GM23338 (cell line): ENCODE data around the gene AP1S3. TPM values are rescaled to one million over a fixed set of nuclear protein-coding genes. Genes with fewer than 3 reads are reported as not detected.

Experiments used
- ATAC-seq: fragments of 200-7000 bp; cut with Tn5 transposase; 3 replicates; pipeline ENCODE4 v1.9.1; 2020
- DNase-seq: peaks from one replicate; pipeline ENCODE4 v3.0.0-alpha.2; 2015; ENCODE audit warnings: low spot score
- H2AFZ ChIP-seq: fragments of 200-600 bp; sonication (generic); 2 replicates; pipeline ENCODE4 v1.8.0; 2016; ENCODE audit warnings: antibody characterized with exemption, mild to moderate bottlenecking, moderate library complexity
- H3F3A ChIP-seq: fragments of 200-600 bp; sonication (generic); replicated peaks from 2 replicates; pipeline ENCODE4 v1.8.0; 2017; ENCODE audit warnings: antibody characterized with exemption, mixed run types, low read depth
- H3K27ac ChIP-seq: fragments of 200-600 bp; sonication (generic); 2 replicates; pipeline ENCODE4 v1.6.1; 2016; ENCODE audit warnings: low read depth
- H3K27me3 ChIP-seq: fragments of 200-600 bp; sonication (generic); 2 replicates; pipeline ENCODE4 v1.8.0; 2016; ENCODE audit warnings: mild to moderate bottlenecking, mixed run types, moderate library complexity; ENCODE audit not compliant: insufficient read depth
- H3K36me3 ChIP-seq: fragments of 200-600 bp; sonication (generic); 2 replicates; pipeline ENCODE4 v1.8.0; 2016; ENCODE audit warnings: mild to moderate bottlenecking; ENCODE audit not compliant: insufficient read depth
- H3K4me1 ChIP-seq: fragments of 200-600 bp; sonication (generic); 2 replicates; pipeline ENCODE4 v1.8.0; 2016; ENCODE audit warnings: mild to moderate bottlenecking, moderate library complexity; ENCODE audit not compliant: insufficient read depth
- H3K4me2 ChIP-seq: fragments of 200-600 bp; sonication (generic); 2 replicates; pipeline ENCODE4 v1.7.1; 2017; ENCODE audit warnings: mixed run types
- H3K4me3 ChIP-seq: fragments of 200-600 bp; sonication (generic); 2 replicates; pipeline ENCODE4 v1.6.1; 2016; ENCODE audit warnings: mixed run types
- H3K79me2 ChIP-seq: fragments of 200-600 bp; sonication (generic); replicated peaks from 2 replicates; pipeline ENCODE4 v1.8.0; 2017; ENCODE audit warnings: mild to moderate bottlenecking; ENCODE audit not compliant: insufficient read depth
- H3K9me2 ChIP-seq: fragments of 200-600 bp; sonication (generic); 2 replicates; pipeline ENCODE4 v1.8.0; 2017; ENCODE audit not compliant: insufficient read depth
- H4K20me1 ChIP-seq: fragments of 200-600 bp; sonication (generic); replicated peaks from 2 replicates; pipeline ENCODE4 v1.8.0; 2017; ENCODE audit warnings: mild to moderate bottlenecking; ENCODE audit not compliant: insufficient read depth
- H3K27ac Mint-ChIP-seq: 2 replicates; pipeline ENCODE4 v1.8.0; 2020; ENCODE audit warnings: inconsistent platforms, mild to moderate bottlenecking, moderate library complexity, mixed read lengths
- H3K27me3 Mint-ChIP-seq: 3 replicates; pipeline ENCODE4 v1.8.0; 2022; ENCODE audit warnings: low read depth, mild to moderate bottlenecking, moderate library complexity, mixed read lengths, inconsistent platforms; ENCODE audit not compliant: insufficient read depth, poor library complexity
- H3K36me3 Mint-ChIP-seq: 3 replicates; pipeline ENCODE4 v1.8.0; 2021; ENCODE audit warnings: low read depth, mild to moderate bottlenecking, inconsistent platforms, moderate library complexity, mixed read lengths
- H3K4me1 Mint-ChIP-seq: 3 replicates; pipeline ENCODE4 v1.8.0; 2020; ENCODE audit warnings: mild to moderate bottlenecking, inconsistent platforms, mixed read lengths
- H3K4me3 Mint-ChIP-seq: 3 replicates; pipeline ENCODE4 v1.8.0; 2021; ENCODE audit warnings: moderate library complexity, mild to moderate bottlenecking, inconsistent platforms, mixed read lengths
- H3K9me3 Mint-ChIP-seq: 3 replicates; pipeline ENCODE4 v1.8.0; 2020; ENCODE audit warnings: moderate library complexity, mild to moderate bottlenecking, inconsistent platforms, mixed read lengths
- EZH2 ChIP-seq: fragments of 200-600 bp; sonication (generic); IDR thresholded peaks from one replicate; pipeline ENCODE4 v1.8.0; 2017; ENCODE audit warnings: antibody characterized with exemption, mild to moderate bottlenecking, low read depth; ENCODE audit not compliant: unreplicated experiment
- EZH2phosphoT487 ChIP-seq: fragments of 200-600 bp; sonication (generic); IDR thresholded peaks from one replicate; pipeline ENCODE4 v1.8.1; 2018; ENCODE audit warnings: antibody characterized with exemption; ENCODE audit not compliant: unreplicated experiment
- NANOG ChIP-seq: IDR thresholded peaks from 2 replicates; pipeline ENCODE4 v1.6.1; 2016; ENCODE audit warnings: antibody characterized with exemption, borderline replicate concordance
- POLR2AphosphoS5 ChIP-seq: IDR thresholded peaks from 2 replicates; pipeline ENCODE4 v1.6.1; 2016; ENCODE audit warnings: antibody characterized with exemption, low read depth
- polyA plus RNA-seq: library from polyadenylated mRNA; unstranded; fragments of >200 nt; fragmentation: Nextera tagmentation; extraction: Ambion mirVana; gene quantifications from 2 replicates; pipeline ENCODE4 v1.2.1, GENCODE V29; 2016
- total RNA-seq: library from RNA; depleted of rRNA; stranded (reverse); fragments of >200 nt; shearing (Covaris generic); gene quantifications from 2 replicates; pipeline ENCODE4 v1.2.3, GENCODE V29; 2014
- TF ChIP-seq, protein P1 (sequence below): IDR thresholded peaks from one replicate; pipeline ENCODE4 v1.6.1; 2018; ENCODE audit warnings: antibody characterized with exemption; ENCODE audit not compliant: unreplicated experiment
- TF ChIP-seq, protein P2 (sequence below): fragments of 250-450 bp; sonication (Bioruptor Pico); IDR thresholded peaks from 2 replicates; pipeline ENCODE4 v1.5.0; 2020; ENCODE audit warnings: mild to moderate bottlenecking, moderate library complexity

Gene AP1S3
- total and polyA plus RNA-seq, 2 experiments from 2014 or later: 8.8 to 25.5 TPM

DNA sequence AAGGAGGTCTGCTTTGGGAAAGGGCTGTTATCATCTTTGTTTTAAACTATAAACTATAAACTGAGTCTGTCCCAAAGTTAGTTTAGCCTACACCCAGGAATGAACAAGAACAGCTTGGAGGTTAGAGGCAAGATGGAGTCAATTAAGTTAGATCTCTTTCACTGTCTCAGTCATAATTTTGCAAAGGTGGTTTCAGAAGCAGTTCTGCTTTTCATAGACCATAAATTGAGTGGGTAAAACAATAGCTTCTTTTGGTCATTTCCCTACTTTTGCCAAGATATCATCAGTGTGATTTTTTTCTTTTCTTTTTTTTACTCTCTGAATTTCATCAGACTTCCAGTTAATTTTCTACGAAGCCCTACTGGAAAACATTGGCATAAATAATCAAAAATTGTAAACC is 117.0 kb downstream of the AP1S3 start:
- no peaks in the 10 kb centered on the region for H3K27me3 ChIP-seq
- no peak overlapping the region for H3K4me2 ChIP-seq
- H3K4me1 ChIP-seq: peaks cover 13% of the 10 kb centered on the region
- peaks cover 35% of the 10 kb centered on the region for H3K36me3 Mint-ChIP-seq
- no peak for TF ChIP-seq NANOG
- no peak for TF ChIP-seq EZH2
- TF ChIP-seq, protein P1, sequence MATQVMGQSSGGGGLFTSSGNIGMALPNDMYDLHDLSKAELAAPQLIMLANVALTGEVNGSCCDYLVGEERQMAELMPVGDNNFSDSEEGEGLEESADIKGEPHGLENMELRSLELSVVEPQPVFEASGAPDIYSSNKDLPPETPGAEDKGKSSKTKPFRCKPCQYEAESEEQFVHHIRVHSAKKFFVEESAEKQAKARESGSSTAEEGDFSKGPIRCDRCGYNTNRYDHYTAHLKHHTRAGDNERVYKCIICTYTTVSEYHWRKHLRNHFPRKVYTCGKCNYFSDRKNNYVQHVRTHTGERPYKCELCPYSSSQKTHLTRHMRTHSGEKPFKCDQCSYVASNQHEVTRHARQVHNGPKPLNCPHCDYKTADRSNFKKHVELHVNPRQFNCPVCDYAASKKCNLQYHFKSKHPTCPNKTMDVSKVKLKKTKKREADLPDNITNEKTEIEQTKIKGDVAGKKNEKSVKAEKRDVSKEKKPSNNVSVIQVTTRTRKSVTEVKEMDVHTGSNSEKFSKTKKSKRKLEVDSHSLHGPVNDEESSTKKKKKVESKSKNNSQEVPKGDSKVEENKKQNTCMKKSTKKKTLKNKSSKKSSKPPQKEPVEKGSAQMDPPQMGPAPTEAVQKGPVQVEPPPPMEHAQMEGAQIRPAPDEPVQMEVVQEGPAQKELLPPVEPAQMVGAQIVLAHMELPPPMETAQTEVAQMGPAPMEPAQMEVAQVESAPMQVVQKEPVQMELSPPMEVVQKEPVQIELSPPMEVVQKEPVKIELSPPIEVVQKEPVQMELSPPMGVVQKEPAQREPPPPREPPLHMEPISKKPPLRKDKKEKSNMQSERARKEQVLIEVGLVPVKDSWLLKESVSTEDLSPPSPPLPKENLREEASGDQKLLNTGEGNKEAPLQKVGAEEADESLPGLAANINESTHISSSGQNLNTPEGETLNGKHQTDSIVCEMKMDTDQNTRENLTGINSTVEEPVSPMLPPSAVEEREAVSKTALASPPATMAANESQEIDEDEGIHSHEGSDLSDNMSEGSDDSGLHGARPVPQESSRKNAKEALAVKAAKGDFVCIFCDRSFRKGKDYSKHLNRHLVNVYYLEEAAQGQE: no peak
- TF ChIP-seq, protein P2, sequence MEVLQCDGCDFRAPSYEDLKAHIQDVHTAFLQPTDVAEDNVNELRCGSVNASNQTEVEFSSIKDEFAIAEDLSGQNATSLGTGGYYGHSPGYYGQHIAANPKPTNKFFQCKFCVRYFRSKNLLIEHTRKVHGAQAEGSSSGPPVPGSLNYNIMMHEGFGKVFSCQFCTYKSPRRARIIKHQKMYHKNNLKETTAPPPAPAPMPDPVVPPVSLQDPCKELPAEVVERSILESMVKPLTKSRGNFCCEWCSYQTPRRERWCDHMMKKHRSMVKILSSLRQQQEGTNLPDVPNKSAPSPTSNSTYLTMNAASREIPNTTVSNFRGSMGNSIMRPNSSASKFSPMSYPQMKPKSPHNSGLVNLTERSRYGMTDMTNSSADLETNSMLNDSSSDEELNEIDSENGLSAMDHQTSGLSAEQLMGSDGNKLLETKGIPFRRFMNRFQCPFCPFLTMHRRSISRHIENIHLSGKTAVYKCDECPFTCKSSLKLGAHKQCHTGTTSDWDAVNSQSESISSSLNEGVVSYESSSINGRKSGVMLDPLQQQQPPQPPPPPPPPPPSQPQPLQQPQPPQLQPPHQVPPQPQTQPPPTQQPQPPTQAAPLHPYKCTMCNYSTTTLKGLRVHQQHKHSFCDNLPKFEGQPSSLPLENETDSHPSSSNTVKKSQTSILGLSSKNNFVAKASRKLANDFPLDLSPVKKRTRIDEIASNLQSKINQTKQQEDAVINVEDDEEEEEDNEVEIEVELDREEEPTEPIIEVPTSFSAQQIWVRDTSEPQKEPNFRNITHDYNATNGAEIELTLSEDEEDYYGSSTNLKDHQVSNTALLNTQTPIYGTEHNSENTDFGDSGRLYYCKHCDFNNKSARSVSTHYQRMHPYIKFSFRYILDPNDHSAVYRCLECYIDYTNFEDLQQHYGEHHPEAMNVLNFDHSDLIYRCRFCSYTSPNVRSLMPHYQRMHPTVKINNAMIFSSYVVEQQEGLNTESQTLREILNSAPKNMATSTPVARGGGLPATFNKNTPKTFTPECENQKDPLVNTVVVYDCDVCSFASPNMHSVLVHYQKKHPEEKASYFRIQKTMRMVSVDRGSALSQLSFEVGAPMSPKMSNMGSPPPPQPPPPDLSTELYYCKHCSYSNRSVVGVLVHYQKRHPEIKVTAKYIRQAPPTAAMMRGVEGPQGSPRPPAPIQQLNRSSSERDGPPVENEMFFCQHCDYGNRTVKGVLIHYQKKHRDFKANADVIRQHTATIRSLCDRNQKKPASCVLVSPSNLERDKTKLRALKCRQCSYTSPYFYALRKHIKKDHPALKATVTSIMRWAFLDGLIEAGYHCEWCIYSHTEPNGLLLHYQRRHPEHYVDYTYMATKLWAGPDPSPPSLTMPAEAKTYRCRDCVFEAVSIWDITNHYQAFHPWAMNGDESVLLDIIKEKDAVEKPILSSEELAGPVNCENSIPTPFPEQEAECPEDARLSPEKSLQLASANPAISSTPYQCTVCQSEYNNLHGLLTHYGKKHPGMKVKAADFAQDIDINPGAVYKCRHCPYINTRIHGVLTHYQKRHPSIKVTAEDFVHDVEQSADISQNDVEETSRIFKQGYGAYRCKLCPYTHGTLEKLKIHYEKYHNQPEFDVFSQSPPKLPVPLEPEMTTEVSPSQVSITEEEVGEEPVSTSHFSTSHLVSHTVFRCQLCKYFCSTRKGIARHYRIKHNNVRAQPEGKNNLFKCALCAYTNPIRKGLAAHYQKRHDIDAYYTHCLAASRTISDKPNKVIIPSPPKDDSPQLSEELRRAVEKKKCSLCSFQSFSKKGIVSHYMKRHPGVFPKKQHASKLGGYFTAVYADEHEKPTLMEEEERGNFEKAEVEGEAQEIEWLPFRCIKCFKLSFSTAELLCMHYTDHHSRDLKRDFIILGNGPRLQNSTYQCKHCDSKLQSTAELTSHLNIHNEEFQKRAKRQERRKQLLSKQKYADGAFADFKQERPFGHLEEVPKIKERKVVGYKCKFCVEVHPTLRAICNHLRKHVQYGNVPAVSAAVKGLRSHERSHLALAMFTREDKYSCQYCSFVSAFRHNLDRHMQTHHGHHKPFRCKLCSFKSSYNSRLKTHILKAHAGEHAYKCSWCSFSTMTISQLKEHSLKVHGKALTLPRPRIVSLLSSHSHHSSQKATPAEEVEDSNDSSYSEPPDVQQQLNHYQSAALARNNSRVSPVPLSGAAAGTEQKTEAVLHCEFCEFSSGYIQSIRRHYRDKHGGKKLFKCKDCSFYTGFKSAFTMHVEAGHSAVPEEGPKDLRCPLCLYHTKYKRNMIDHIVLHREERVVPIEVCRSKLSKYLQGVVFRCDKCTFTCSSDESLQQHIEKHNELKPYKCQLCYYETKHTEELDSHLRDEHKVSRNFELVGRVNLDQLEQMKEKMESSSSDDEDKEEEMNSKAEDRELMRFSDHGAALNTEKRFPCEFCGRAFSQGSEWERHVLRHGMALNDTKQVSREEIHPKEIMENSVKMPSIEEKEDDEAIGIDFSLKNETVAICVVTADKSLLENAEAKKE (CRISPR knock-in tag): no peak
- no peak for TF ChIP-seq POLR2AphosphoS5
- no peak for TF ChIP-seq EZH2phosphoT487
- peaks cover 25% of the 10 kb centered on the region for H3K4me1 Mint-ChIP-seq
- ATAC-seq (no peak), DNase-seq (no peak)
- H3K27me3 Mint-ChIP-seq: peaks cover 8% of the 10 kb centered on the region
- no peak overlapping the region for H3K27ac ChIP-seq
- no peak overlapping the region for H3K4me3 ChIP-seq
- no peaks in the 10 kb centered on the region for H3K36me3 ChIP-seq
- no peak overlapping the region for H3K4me3 Mint-ChIP-seq
- H4K20me1 ChIP-seq: no peaks in the 10 kb centered on the region
- H2AFZ ChIP-seq: no peak overlapping the region
- peaks cover 27% of the 10 kb centered on the region for H3K9me3 Mint-ChIP-seq
- no peaks in the 10 kb centered on the region for H3K9me2 ChIP-seq
- H3F3A ChIP-seq: no peaks in the 10 kb centered on the region
- H3K79me2 ChIP-seq: no peaks in the 10 kb centered on the region
- H3K27ac Mint-ChIP-seq: no peak overlapping the region
